G401 (cell line): ENCODE results near the gene BCL2. TPM values are rescaled to one million over a fixed set of nuclear protein-coding genes. Genes with fewer than 3 reads are reported as not detected.

Experiments
- DNase-seq: peaks from one replicate; pipeline ENCODE4 v3.0.0-alpha.2; 2015; ENCODE audit warnings: low spot score
- in situ Hi-C: cut with HindIII; loops from 2 replicates; pipeline ENCODE4 v1.10.0; 2016; ENCODE audit warnings: low sequenced_read_pairs, mixed read lengths
- total RNA-seq: library from RNA; depleted of rRNA; stranded (reverse); fragments of >200 nt; shearing (Covaris generic); gene quantifications from 2 replicates; pipeline ENCODE4 v1.2.3, GENCODE V29; 2014

The BCL2 gene
- total RNA-seq, 1 experiment from 2014 or later: 18.2 TPM

DNA sequence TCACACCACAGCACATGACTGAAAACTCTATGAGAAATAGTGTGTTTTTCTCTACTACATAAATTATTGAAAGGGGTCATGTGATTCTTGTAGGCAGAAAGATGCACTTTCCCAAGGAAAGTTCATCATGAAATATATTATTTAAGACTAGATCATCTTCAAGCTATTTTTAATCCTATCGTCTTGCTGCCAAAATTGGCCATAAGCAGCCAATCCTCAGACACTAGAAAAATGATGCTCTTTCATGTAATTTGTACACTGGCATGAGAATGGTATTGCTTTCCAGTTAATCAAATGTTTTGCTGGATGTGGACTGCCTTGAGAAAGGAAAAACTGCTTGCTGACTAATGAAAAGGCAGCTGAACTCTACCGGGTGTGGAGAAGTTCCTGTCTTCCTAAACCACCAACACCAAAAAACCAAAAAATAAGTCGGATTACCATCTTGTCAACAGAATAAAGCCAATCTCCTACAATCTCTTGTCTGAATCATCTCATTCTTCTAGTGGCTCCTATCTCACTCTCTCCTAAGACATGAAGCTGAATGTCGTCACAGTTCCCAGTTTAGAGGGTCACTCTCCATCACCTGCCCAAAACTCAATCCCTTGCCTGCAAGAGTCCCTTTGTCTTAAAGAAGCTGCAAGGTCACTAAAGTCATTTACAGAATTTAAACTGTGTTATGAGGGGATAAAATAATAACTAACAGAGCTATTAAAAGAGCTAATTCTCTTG is 5.3 kb downstream of the BCL2 start:
- in situ Hi-C loops: loop anchor here (25.0 kb wide), 1 partner anchor 177 kb away; no protein-coding TSS in a partner anchor
- no peak for DNase-seq

DNA sequence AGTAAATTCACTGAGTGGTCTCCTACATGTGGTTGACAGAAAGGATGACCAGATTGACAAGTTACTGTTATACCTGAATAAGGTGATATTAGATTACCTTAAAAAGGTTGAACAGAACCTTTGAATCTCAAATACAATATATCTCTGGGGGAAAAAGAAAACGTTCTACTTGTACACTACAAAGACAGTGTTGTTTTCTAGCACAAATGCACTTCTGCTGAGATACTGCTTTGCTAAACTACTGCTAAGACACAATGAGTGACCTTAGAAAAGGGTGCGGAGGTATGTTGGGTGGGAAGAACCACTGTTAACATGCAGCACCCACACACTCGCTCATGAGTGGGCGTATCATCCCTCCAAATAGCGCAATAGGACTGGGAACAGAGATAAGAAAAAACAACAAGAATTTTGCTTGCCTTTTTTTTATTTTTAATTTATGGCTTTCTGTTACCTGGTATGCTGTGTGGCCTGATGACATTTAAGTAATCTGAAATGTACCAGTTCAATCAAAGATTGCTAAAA is 6.1 kb downstream of the BCL2 start:
- in situ Hi-C loops: loop anchor here (25.0 kb wide), 1 partner anchor 176 kb away; no protein-coding TSS in a partner anchor

GRCh38 chr18:63312737-63313395 is 6.7 kb downstream of the BCL2 start:
- DNase-seq: no peak
- in situ Hi-C loops: loop anchor here (25.0 kb wide), 1 partner anchor 176 kb away; no protein-coding TSS in a partner anchor

More for the DNA sequence above, 6.1 kb downstream of the BCL2 start:
- DNase-seq: no peak

GRCh38 chr18:63312019-63312409 is 7.6 kb downstream of the BCL2 start:
- in situ Hi-C loops: loop anchor here (25.0 kb wide), 1 partner anchor 175 kb away; no protein-coding TSS in a partner anchor
- DNase-seq: no peak

DNA sequence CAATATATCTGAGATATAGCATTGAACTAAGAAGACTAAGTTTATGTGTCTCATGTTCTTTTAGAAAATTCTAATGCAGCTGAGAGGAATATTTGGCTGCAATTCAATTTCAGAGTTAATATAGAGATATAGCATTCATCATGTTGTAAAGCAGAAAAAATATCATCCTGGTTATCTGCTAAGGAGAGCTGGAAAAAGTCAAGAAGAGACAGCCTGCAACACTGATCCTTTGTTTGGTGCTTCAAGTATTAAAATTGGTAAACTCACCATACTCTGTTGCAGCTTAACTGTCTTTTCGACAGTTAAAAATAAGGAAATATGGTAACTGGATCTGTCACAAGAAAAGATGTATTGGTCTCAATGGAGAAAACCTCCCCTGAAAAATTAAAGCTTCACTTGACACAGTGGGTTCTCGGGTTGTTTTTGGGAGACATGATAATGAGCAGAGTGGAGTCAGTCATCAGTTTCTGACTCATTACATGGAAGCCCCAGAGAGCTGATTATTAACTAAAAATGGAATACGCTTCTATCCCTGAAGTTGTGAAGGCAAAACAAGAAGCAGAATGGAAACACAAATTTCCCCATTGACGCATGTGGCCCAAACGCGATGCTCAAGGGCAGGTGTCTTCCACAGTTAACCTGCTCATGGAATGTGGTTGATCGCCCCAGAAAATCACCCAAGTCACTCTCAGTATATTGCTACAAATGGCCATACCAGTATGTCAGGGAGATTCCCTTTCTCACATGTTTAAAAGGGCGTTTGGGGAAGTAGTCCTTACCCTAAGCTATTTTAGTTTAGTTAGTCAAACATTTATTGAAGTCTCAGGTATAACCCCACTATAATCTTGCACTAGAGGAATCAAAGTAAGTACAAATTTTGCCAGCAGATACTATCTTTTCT is 8.2 kb downstream of the BCL2 start:
- in situ Hi-C loops: loop anchor here (25.0 kb wide), 1 partner anchor 174 kb away; no protein-coding TSS in a partner anchor
- DNase-seq: no peak

GRCh38 chr18:63309422-63309821 is 10.1 kb downstream of the BCL2 start:
- no peak for DNase-seq
- in situ Hi-C loops: loop anchor here (25.0 kb wide), 1 partner anchor 172 kb away; no protein-coding TSS in a partner anchor

DNA sequence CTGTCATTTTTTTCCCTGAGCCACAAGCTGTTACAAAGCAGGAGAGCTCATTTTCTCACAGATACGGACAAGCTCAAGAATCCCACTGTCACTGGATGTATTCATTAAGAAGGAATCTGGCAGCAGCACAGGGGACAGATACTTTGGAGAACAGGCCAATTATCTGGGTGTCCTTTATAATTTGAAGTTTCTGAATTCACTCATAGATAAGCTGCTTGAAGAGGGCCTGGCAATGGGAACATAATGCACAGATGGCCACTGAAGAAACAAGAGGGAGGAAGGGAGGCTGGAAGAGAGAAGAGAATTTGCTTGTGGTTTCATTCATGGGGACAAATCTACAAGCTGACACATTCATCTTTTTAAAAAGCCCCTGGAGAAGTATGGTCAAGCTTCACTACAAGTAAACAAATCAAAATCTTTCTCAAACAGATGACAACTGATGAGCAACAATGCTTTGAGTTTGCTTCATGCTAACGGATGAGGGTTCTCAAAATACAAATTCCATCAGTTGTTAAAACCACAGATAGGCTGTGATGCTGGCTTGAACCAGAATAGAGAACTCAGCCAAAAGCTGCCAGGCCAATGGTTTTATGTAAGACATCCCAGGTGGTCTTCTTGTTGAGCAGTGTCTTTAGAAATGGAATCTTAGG is 11.9 kb downstream of the BCL2 start:
- in situ Hi-C loops: loop anchor here (25.0 kb wide), 1 partner anchor 170 kb away; no protein-coding TSS in a partner anchor
- DNase-seq: peak; percentile 62

- in situ Hi-C loops: loop anchor here (25.0 kb wide), 1 partner anchor 170 kb away; no protein-coding TSS in a partner anchor
- DNase-seq: no peak
Observed at GRCh38 chr18:63306819-63307550, 12.6 kb downstream of the BCL2 start.

DNA sequence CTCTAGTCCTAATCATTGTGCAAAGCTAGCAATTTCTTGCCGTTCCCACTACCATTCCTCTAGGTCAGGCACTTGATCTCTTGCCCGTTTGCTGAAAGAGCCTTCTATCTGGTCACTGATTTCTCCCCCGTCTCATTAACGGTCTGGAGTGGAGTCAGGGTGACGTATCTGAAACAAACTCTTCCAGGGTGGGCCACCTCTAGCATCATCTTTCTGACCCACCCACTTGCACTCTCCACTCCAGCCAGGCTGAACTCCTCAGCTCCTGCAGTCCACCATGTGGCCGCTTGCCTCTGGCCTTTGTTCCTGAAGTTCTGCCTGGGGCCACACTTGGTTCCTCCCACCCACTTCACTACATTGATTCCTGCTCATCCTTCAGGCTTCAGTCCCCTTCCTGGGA is 13.3 kb downstream of the BCL2 start:
- in situ Hi-C loops: loop anchor here (25.0 kb wide), 1 partner anchor 169 kb away; no protein-coding TSS in a partner anchor
- DNase-seq: no peak

- in situ Hi-C loops: loop anchor here (25.0 kb wide), 1 partner anchor 166 kb away; no protein-coding TSS in a partner anchor
Observed at GRCh38 chr18:63303547-63303946, 16.0 kb downstream of the BCL2 start.

GRCh38 chr18:63302636-63303405 is 16.7 kb downstream of the BCL2 start:
- in situ Hi-C loops: loop anchor here (25.0 kb wide), 1 partner anchor 166 kb away; no protein-coding TSS in a partner anchor
- DNase-seq: no peak

More at GRCh38 chr18:63303547-63303946, 16.0 kb downstream of the BCL2 start:
- DNase-seq: no peak

DNA sequence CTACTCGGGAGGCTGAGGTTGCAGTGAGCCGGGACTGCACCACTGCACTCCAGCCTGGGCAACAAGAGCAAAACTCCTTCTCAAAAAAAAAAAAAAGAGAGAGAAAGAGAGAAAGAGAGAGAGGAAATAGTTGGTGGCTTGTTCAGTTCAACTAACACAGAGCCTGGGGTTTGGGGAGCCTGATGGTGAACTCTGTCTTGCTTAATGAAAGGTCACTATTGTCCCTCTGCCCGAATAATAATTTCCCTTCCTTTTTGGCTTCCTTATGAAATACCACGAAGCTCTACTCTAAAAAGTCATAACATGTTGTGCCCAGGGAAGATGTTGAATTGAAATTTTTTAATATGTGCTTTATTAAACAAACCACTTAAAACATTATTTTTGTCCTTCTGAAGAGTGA is 17.3 kb downstream of the BCL2 start:
- in situ Hi-C loops: loop anchor here (25.0 kb wide), 1 partner anchor 165 kb away; no protein-coding TSS in a partner anchor

GRCh38 chr18:63301434-63301833 is 18.1 kb downstream of the BCL2 start:
- DNase-seq: no peak
- in situ Hi-C loops: loop anchor here (25.0 kb wide), 1 partner anchor 164 kb away; no protein-coding TSS in a partner anchor

More for the DNA sequence above, 17.3 kb downstream of the BCL2 start:
- no peak for DNase-seq

- in situ Hi-C loops: loop anchor here (25.0 kb wide), 1 partner anchor 163 kb away; no protein-coding TSS in a partner anchor
- DNase-seq: no peak
Observed at GRCh38 chr18:63299837-63300745, 19.5 kb downstream of the BCL2 start.

- in situ Hi-C loops: no loop called here
- no peak for DNase-seq
Observed at GRCh38 chr18:63298400-63299365, 20.9 kb downstream of the BCL2 start.
